Ascending aorta (tissue), 2 donors: ENCODE measurements around the gene RABGAP1L. TPM values are rescaled to one million over a fixed set of nuclear protein-coding genes. Genes with fewer than 3 reads are reported as not detected.

ENCODE experiments used
- DNase-seq, 2 donors: peaks; one replicate each; pipeline ENCODE4 v3.0.0-alpha.2; 2019; ENCODE audit warnings: low spot score in 2 of 2
- H3K27ac ChIP-seq, 2 donors: fragments of 200-600 bp; sonication (generic); one replicate each; pipeline ENCODE4 v1.5.1; 2016 to 2017; ENCODE audit warnings: mild to moderate bottlenecking in 1 of 2
- H3K27me3 ChIP-seq: fragments of 200-600 bp; sonication (generic); one replicate; pipeline ENCODE4 v1.5.1; 2017
- H3K36me3 ChIP-seq, 2 donors: fragments of 200-600 bp; sonication (generic); one replicate each; pipeline ENCODE4 v1.5.1; 2016
- H3K4me1 ChIP-seq, 2 donors: fragments of 200-600 bp; sonication (generic); one replicate each; pipeline ENCODE4 v1.5.1; 2016 to 2017; ENCODE audit warnings: mild to moderate bottlenecking in 1 of 2
- H3K4me3 ChIP-seq, 2 donors: fragments of 200-600 bp; sonication (generic); one replicate each; pipeline ENCODE4 v1.5.1; 2016 to 2017; ENCODE audit warnings: mild to moderate bottlenecking in 1 of 2
- H3K9me3 ChIP-seq, 2 donors: fragments of 200-600 bp; sonication (generic); one replicate each; pipeline ENCODE4 v1.5.1; 2016
- intact Hi-C: fragments of 100-400 bp; cut with DNase I; formaldehyde crosslinking; loops from one replicate; pipeline ENCODE4 v1.15.1; 2023
- total RNA-seq: library from RNA; depleted of rRNA; stranded (reverse); fragments of >200 nt; gene quantifications from one replicate; pipeline ENCODE4 v1.1.0, GENCODE V29; 2016
- TF ChIP-seq, protein P1 (sequence below), 3 experiments: fragments of 200-600 bp in 2 of 3; fragments of 450-650 bp in 1 of 3; sonication (generic) in 2 of 3; IDR thresholded peaks; one replicate each; pipeline ENCODE4 v1.5.1; 2016 to 2019; ENCODE audit warnings: antibody characterized with exemption in 3 of 3, mild to moderate bottlenecking in 1 of 3, moderate library complexity in 1 of 3

Gene RABGAP1L
- total RNA-seq, 1 donor from 2014 or later = 48.4 TPM

DNA sequence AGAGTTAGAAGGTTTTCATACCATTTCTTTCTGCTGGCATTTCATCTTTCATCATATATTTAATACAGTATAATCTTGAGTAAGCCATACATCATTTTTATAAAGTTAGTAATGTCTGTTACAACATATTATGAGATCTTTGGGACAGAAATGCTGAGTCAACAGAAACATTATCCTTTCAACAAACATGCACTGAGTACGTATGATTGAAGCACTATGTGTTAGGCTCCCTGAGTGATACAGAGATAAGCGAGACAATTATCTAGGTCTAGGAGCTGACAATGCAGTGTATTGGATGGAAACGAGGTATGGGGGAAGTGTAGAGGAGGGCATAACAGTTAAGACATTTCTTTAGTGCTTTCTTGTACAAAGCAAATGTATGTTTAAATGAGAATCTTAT is 268.7 kb downstream of the RABGAP1L start:
- TF ChIP-seq, protein P1, sequence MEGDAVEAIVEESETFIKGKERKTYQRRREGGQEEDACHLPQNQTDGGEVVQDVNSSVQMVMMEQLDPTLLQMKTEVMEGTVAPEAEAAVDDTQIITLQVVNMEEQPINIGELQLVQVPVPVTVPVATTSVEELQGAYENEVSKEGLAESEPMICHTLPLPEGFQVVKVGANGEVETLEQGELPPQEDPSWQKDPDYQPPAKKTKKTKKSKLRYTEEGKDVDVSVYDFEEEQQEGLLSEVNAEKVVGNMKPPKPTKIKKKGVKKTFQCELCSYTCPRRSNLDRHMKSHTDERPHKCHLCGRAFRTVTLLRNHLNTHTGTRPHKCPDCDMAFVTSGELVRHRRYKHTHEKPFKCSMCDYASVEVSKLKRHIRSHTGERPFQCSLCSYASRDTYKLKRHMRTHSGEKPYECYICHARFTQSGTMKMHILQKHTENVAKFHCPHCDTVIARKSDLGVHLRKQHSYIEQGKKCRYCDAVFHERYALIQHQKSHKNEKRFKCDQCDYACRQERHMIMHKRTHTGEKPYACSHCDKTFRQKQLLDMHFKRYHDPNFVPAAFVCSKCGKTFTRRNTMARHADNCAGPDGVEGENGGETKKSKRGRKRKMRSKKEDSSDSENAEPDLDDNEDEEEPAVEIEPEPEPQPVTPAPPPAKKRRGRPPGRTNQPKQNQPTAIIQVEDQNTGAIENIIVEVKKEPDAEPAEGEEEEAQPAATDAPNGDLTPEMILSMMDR (IDR thresholded peaks at IDR 0.05) = no peak
- H3K4me3 ChIP-seq = no peak overlapping the region
- H3K27ac ChIP-seq = no peak overlapping the region
- no peaks in the 10 kb centered on the region for H3K9me3 ChIP-seq
- no peaks in the 10 kb centered on the region for H3K4me1 ChIP-seq
- H3K27me3 ChIP-seq = no peaks in the 10 kb centered on the region
- no peak for DNase-seq
- intact Hi-C loops = no loop called here
- H3K36me3 ChIP-seq = no peaks in the 10 kb centered on the region

DNA sequence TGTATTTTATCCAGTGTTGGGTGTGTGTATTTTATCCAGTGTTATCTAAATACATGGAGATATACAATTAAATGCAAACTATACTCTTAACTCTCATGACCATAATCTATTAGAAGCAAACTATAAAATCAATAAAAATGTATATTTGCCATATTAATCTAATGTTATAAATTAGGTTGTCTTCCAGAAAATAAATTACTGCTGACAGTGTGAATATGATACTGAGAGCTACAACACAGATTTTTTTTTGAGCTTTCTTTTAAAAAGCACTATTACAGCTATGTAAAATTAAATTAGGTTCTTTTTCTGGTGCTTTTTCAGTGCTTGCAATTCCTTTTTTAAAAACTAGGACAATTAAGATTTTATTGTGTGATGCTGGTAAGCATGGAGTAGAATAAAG is 269.4 kb downstream of the RABGAP1L start:
- no peak overlapping the region for H3K27ac ChIP-seq
- H3K4me3 ChIP-seq = no peak overlapping the region
- intact Hi-C loops = no loop called here
- no peaks in the 10 kb centered on the region for H3K36me3 ChIP-seq
- no peaks in the 10 kb centered on the region for H3K9me3 ChIP-seq
- TF ChIP-seq, protein P1 (IDR thresholded peaks at IDR 0.05) = no peak
- DNase-seq = no peak
- no peaks in the 10 kb centered on the region for H3K4me1 ChIP-seq
- no peaks in the 10 kb centered on the region for H3K27me3 ChIP-seq

DNA sequence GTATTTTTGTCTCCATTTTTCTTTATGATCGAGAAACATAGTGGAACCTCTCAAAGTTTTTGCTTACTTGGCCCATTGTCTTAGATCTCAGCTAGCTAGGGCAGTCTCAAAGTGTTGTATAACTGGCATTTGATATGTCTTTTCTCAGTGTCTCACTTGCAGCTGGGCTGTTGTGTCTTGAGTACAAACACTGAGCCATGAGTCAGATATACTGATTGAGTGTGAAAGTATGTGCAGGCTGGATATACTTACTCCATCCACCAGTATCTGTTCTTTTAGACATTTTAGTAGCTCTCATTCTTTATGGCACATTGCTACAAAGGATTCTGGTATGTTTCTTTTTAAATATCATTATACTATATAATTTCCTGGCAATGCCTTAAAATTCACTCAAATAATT is 274.1 kb downstream of the RABGAP1L start:
- TF ChIP-seq, protein P1 (IDR thresholded peaks at IDR 0.05) = no peak
- no peaks in the 10 kb centered on the region for H3K4me1 ChIP-seq
- intact Hi-C loops = no loop called here
- no peak overlapping the region for H3K27ac ChIP-seq
- no peaks in the 10 kb centered on the region for H3K9me3 ChIP-seq
- DNase-seq = no peak
- H3K27me3 ChIP-seq = no peaks in the 10 kb centered on the region
- H3K4me3 ChIP-seq = no peak overlapping the region
- no peaks in the 10 kb centered on the region for H3K36me3 ChIP-seq

DNA sequence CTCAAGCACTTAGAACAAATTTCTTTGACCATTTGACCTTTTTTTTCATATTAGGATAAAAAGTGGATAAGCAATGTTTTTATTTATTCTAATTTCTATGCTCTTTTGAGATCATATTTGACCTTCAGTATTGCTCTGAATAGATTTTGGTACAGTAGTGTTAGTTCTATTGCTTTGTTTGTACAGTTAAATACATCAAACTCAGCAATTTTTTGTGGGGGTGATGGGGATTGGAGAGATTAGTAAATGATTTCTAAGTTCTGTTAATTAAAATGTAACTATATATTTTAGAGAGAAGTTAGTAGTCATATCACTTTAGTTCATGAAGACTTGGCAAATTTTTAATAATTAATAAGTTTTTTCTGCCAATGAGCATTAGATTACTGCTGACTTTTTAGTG is 286.0 kb downstream of the RABGAP1L start:
- no peak for DNase-seq
- intact Hi-C loops = no loop called here
- Histone ChIP-seq H3K27ac (no peak overlapping the region), H3K4me1 (peaks cover 0 to 3% of the 10 kb centered on the region in 2 donors), H3K4me3 (no peak overlapping the region), H3K9me3 (peaks cover 0 to 4% of the 10 kb centered on the region in 2 donors), H3K36me3 (no peaks in the 10 kb centered on the region), H3K27me3 (no peaks in the 10 kb centered on the region)
- TF ChIP-seq, protein P1 (IDR thresholded peaks at IDR 0.05) = no peak

DNA sequence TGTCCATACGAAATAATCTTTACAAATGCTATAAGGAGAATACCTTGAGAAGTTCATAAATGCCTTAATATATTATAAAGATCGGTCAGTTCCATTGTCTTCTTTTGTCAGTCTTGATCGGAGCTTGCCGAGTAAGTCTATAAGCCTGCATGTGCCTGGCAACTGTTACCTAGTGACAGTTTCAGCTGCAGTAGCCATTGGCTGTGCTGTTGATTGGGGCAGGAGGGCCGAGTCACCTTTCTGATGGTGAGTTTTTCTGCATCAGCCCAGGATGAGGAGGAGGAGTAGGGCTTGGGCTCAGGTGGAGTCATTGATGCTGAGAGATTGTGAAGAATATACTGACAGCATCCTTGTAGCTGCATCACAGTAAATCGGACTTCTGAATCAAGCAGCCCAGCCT is 286.5 kb downstream of the RABGAP1L start:
- intact Hi-C loops = no loop called here
- no peak overlapping the region for H3K27ac ChIP-seq
- TF ChIP-seq, protein P1 (IDR thresholded peaks at IDR 0.05) = no peak
- H3K36me3 ChIP-seq = no peaks in the 10 kb centered on the region
- no peak overlapping the region for H3K4me3 ChIP-seq
- DNase-seq = no peak
- no peaks in the 10 kb centered on the region for H3K27me3 ChIP-seq
- H3K9me3 ChIP-seq = peaks cover 0 to 4% of the 10 kb centered on the region in 2 donors
- peaks cover 0 to 3% of the 10 kb centered on the region in 2 donors for H3K4me1 ChIP-seq
